Pancreas (tissue), 10 donors: Measurements from ENCODE around the gene TMIE. TPM values are rescaled to one million over a fixed set of nuclear protein-coding genes. Genes with fewer than 3 reads are reported as not detected.

Experiments
- ATAC-seq, 4 donors: fragments of 200-7000 bp; cut with Tn5 transposase; one replicate each; pipeline versions ENCODE4 v1.8.0 to v1.9.1; 2020; ENCODE audit warnings: mild to moderate bottlenecking in 4 of 4, moderate library complexity in 4 of 4
- DNase-seq, 6 donors: peaks; one replicate each; pipeline ENCODE4 v3.0.0-alpha.2; 2020
- FAIRE-seq: peaks from 2 replicates; lab custom pipeline; 2012; peaks lifted over from hg19 to GRCh38; lab: Jason Lieb, UNC
- H3K27ac ChIP-seq, 4 donors: fragments of 200-600 bp; sonication (generic); 1 replicate in 3 of 4; 2 replicates in 1 of 4; pipeline versions ENCODE4 v1.5.0 to v1.8.0; 2020
- H3K27me3 ChIP-seq, 4 donors: fragments of 200-600 bp; one replicate each; pipeline ENCODE4 v1.8.0; 2021
- H3K36me3 ChIP-seq, 3 donors: fragments of 200-600 bp; sonication (generic) in 1 of 3; one replicate each; pipeline versions ENCODE4 v1.5.0 to v1.8.0; 2020 to 2021
- H3K4me1 ChIP-seq, 3 donors: fragments of 200-600 bp; one replicate each; pipeline ENCODE4 v1.8.0; 2021
- H3K4me3 ChIP-seq, 4 donors: fragments of 200-600 bp; sonication (generic) in 2 of 4; one replicate each; pipeline versions ENCODE4 v1.5.0 to v1.8.0; 2020 to 2021
- H3K9me3 ChIP-seq, 4 donors: fragments of 200-600 bp; one replicate each; pipeline ENCODE4 v1.8.0; 2021
- CTCF ChIP-seq, 4 donors: fragments of 200-600 bp; sonication (generic) in 3 of 4; IDR thresholded peaks; one replicate each; pipeline versions ENCODE4 v1.5.0 to v1.8.0; 2021; ENCODE audit warnings: antibody characterized with exemption in 4 of 4
- WGBS, 2 donors: extraction: QIAGEN DNeasy Blood & Tissue Kit; methylation state at CpG; one replicate each; pipeline ENCODE4 v1.1.7; 2013; 5-methylcytosine and 5-hydroxymethylcytosine counted together
- intact Hi-C, 3 donors: fragments of 100-400 bp; cut with DNase I; formaldehyde crosslinking; loops; one replicate each; pipeline versions ENCODE4 v1.11.1 to v1.14.2; 2022
- polyA plus RNA-seq, 2 donors: library from polyadenylated mRNA; stranded (reverse); fragments of 200-250 nt; gene quantifications; one replicate each; pipeline ENCODE4 v1.2.3, GENCODE V29; 2013
- total RNA-seq, 6 donors: library from RNA; stranded (reverse); fragmentation: NEBNext Ultra II Directional in 4 of 6; extraction: Animal tissue kit (Norgen Biotek cat#: 25700) in 4 of 6; gene quantifications; one replicate each; pipeline versions ENCODE4 v1.2.1 to v1.2.4, GENCODE V29; 2021 to 2023
- donor health status: healthy with polysubstance abuse.
- donor health status: DM: no; HTN: no; CAD: no; lungs with moderate emphysema.
- donor health status: DM: no; HTN: no; CAD: no.
- donor health status: control.
- donor health status: control.
- donor health status: Bipolar disorder and iron deficiency.
- donor health status: DM: yes; HTN: yes; CAD: no.
- donor health status: DM: no; HTN: no; CAD: no.
- donor health status: DM: no; HTN: no; CAD: no.
- donor health status: DM: yes; HTN: yes; CAD: no.

The TMIE gene
- total and polyA plus RNA-seq, 8 donors, result 0.08 to 0.52 (median 0.14) TPM; not detected in 1

- DNase-seq (peak in 2 of 6 donors; percentile 4 to 30), ATAC-seq (no peak), FAIRE-seq (no peak)
- Histone ChIP-seq H3K36me3 (no peaks in the 10 kb centered on the region), H3K4me1 (no peaks in the 10 kb centered on the region), H3K27me3 (no peaks in the 10 kb centered on the region), H3K27ac (no peak overlapping the region), H3K4me3 (no peak overlapping the region), H3K9me3 (no peaks in the 10 kb centered on the region)
- TF ChIP-seq CTCF (IDR thresholded peaks at IDR 0.05), result no peak
- WGBS, 2 donors, result 62 to 65% methylated on average over 13 of the region's 13 CpGs
- intact Hi-C loops, result loop anchor here (5.0 to 10.0 kb wide), 3 partner anchors 190 to 278 kb away; no protein-coding TSS in a partner anchor
Measured at GRCh38 chr3:46706771-46707582, 5.8 kb downstream of the TMIE start.

- intact Hi-C loops, result loop anchor here (5.0 to 10.0 kb wide), 3 partner anchors 190 to 277 kb away; no protein-coding TSS in a partner anchor
- DNase-seq (peak in 1 of 6 donors; percentile 39), FAIRE-seq (no peak), ATAC-seq (no peak)
- Histone ChIP-seq H3K27ac (no peak overlapping the region), H3K36me3 (no peaks in the 10 kb centered on the region), H3K4me1 (no peaks in the 10 kb centered on the region), H3K4me3 (no peak overlapping the region), H3K27me3 (no peaks in the 10 kb centered on the region), H3K9me3 (no peaks in the 10 kb centered on the region)
- 67 to 80% methylated on average over 7 of the region's 7 CpGs for WGBS, 2 donors
- TF ChIP-seq CTCF (IDR thresholded peaks at IDR 0.05), result no peak
Measured at GRCh38 chr3:46707601-46708011, 6.4 kb downstream of the TMIE start.

- no peaks in the 10 kb centered on the region for H3K27me3 ChIP-seq
- DNase-seq (peak in 1 of 6 donors; percentile 48), ATAC-seq (no peak), FAIRE-seq (no peak)
- no peaks in the 10 kb centered on the region for H3K4me1 ChIP-seq
- no peaks in the 10 kb centered on the region for H3K36me3 ChIP-seq
- intact Hi-C loops, result loop anchor here (5.0 to 10.0 kb wide), 3 partner anchors 189 to 276 kb away; no protein-coding TSS in a partner anchor
- no peak for TF ChIP-seq CTCF (IDR thresholded peaks at IDR 0.05)
- H3K27ac ChIP-seq, result no peak overlapping the region
- no peaks in the 10 kb centered on the region for H3K9me3 ChIP-seq
- no peak overlapping the region for H3K4me3 ChIP-seq
- WGBS, 2 donors, result 74 to 81% methylated on average over 11 of the region's 11 CpGs
Measured at GRCh38 chr3:46708401-46709156, 7.4 kb downstream of the TMIE start.

GRCh38 chr3:46709157-46709654 lies 8.0 kb downstream of the TMIE start:
- WGBS, 2 donors, result 81 to 87% methylated on average over 7 of the region's 7 CpGs
- no peak for FAIRE-seq

More at GRCh38 chr3:46709157-46709654, 8.0 kb downstream of the TMIE start:
- H3K36me3 ChIP-seq, result no peaks in the 10 kb centered on the region
- no peaks in the 10 kb centered on the region for H3K9me3 ChIP-seq
- no peak for TF ChIP-seq CTCF (IDR thresholded peaks at IDR 0.05)
- H3K4me1 ChIP-seq, result no peaks in the 10 kb centered on the region
- DNase-seq, result no peak
- H3K4me3 ChIP-seq, result no peak overlapping the region
- H3K27ac ChIP-seq, result no peak overlapping the region
- H3K27me3 ChIP-seq, result no peaks in the 10 kb centered on the region
- ATAC-seq, result no peak
- intact Hi-C loops, result loop anchor here (5.0 to 10.0 kb wide), 3 partner anchors 188 to 276 kb away; no protein-coding TSS in a partner anchor
